Measurements from ENCODE around the gene KYNU. TPM values are rescaled to one million over a fixed set of nuclear protein-coding genes. Genes with fewer than 3 reads are reported as not detected.
A peak's percentile ranks its signal among the peaks of the same experiment; 100 is the strongest.
"Not testable (repeated sequence)": the region's sequence is repeated elsewhere in the genome, so short reads cannot be mapped to it uniquely, and the experiment has no call there.

KYNU gene
- total and polyA plus RNA-seq, 9 of the 15 experiments (the other 6 are each of a cell fraction or from before 2014, with no cell fraction given) = 2.6 to 11.6 (median 7.2) TPM

- TF ChIP-seq MED1 (CRISPR knock-in tag; IDR thresholded peaks at IDR 0.05; ENCODE audit: borderline replicate concordance) (no peak), ARID3B (CRISPR knock-in tag; IDR thresholded peaks at IDR 0.05; ENCODE audit: borderline replicate concordance) (no peak)
These were observed 20.3 kb downstream of the KYNU start (continued) for GRCh38 chr2:142897807-142898206.

GRCh38 chr2:142900327-142900726 lies 22.9 kb downstream of the KYNU start:
- H3K4me2 ChIP-seq (ENCODE audit: insufficient read depth, low read length); H3K79me2 ChIP-seq (ENCODE audit: control insufficient read depth, insufficient read depth, low read length); DNase-seq (ENCODE audit: extremely low read depth in 1 of 4, low spot score in 3 of 4); in situ Hi-C loops (cut with MboI); H3K9me1 ChIP-seq (ENCODE audit: control insufficient read depth, insufficient read depth, low read length); POLR2A ChIA-PET; H3K9me3 ChIP-seq (replicated peaks; ENCODE audit: control insufficient read depth, insufficient read depth, low read depth, low read length); CTCF ChIA-PET (ENCODE audit: low intra/inter-chr PET ratio); intact Hi-C loops (cut with micrococcal nuclease); FAIRE-seq; H3K4me3 ChIP-seq; H3K4me1 ChIP-seq (replicated peaks in 1 of 2; ENCODE audit: control insufficient read depth in 2 of 2, insufficient read depth in 2 of 2, low read length in 2 of 2); ATAC-seq; BruUV-seq (replicated peaks); H3K36me3 ChIP-seq (ENCODE audit: control insufficient read depth, insufficient read depth, low read length); H3K27ac ChIP-seq (ENCODE audit: extremely low read depth, low read depth, low read length); H3K27me3 ChIP-seq (ENCODE audit: control insufficient read depth in 2 of 2, insufficient read depth in 2 of 2, low read length in 2 of 2); H2AFZ ChIP-seq (ENCODE audit: low read depth, low read length); H4K20me1 ChIP-seq (replicated peaks; ENCODE audit: control insufficient read depth, insufficient read depth, low read length); H3K9ac ChIP-seq (ENCODE audit: insufficient read depth in 1 of 2, low read depth in 2 of 2, low read length in 2 of 2): not testable (repeated sequence)
- WGBS (ENCODE audit: insufficient coverage, low coverage, missing lambda C conversion rate) = 2% methylated on average over 4 of the region's 4 CpGs
- TF ChIP-seq MAFG (tag; conservative IDR thresholded peaks at IDR 0.05) = peak; percentile 78
- TF ChIP-seq C11orf30 (IDR thresholded peaks at IDR 0.05; ENCODE audit: low read depth) = peak; percentile 51
- peak; percentile 57 for TF ChIP-seq ZNF316 (IDR thresholded peaks at IDR 0.05)

Data from K562 (cell line).